OCI-LY3 (cell line): ENCODE data around the gene FTCD.

Source experiments
- H2AFZ ChIP-seq: fragments of 200-600, 300-600 bp; shearing (Covaris generic); 2 replicates; pipeline ENCODE4 v1.6.0; 2014; ENCODE audit warnings: antibody characterized with exemption, low read depth, low read length
- H3K27ac ChIP-seq: fragments of 200-600, 300-600 bp; sonication (generic); 2 replicates; pipeline ENCODE4 v1.5.1; 2014; ENCODE audit warnings: mild to moderate bottlenecking, low read length, moderate library complexity, mixed read lengths
- H3K27me3 ChIP-seq: fragments of 200-600, 300-600 bp; sonication (generic); 2 replicates; pipeline ENCODE4 v1.6.1; 2014; ENCODE audit warnings: low read depth, low read length, mixed read lengths
- H3K36me3 ChIP-seq: fragments of 200-600, 300-600 bp; sonication (generic); replicated peaks from 2 replicates; pipeline ENCODE3; 2014; ENCODE audit warnings: low read depth, low read length, mixed read lengths
- H3K4me1 ChIP-seq: fragments of 300-600, 200-600 bp; sonication (generic); 2 replicates; pipeline ENCODE4 v1.6.1; 2014; ENCODE audit warnings: low read length, mixed read lengths
- H3K4me2 ChIP-seq: fragments of 200-600, 300-600 bp; sonication (generic); 2 replicates; pipeline ENCODE4 v1.6.1; 2014; ENCODE audit warnings: low read length, mixed read lengths
- H3K4me3 ChIP-seq: fragments of 300-600, 200-600 bp; sonication (generic); 2 replicates; pipeline ENCODE4 v1.5.1; 2014; ENCODE audit warnings: antibody characterized with exemption, mild to moderate bottlenecking, low read length, moderate library complexity
- H3K79me2 ChIP-seq: fragments of 300-600, 200-600 bp; shearing (Covaris generic); 2 replicates; pipeline ENCODE4 v1.6.1; 2014; ENCODE audit warnings: mild to moderate bottlenecking, low read length, mixed read lengths
- H3K9ac ChIP-seq: fragments of 300-600, 200-600 bp; shearing (Covaris generic); 2 replicates; pipeline ENCODE4 v1.6.0; 2014; ENCODE audit warnings: mild to moderate bottlenecking, low read length, moderate library complexity
- H3K9me3 ChIP-seq: fragments of 200-600, 300-600 bp; shearing (Covaris generic); 2 replicates; pipeline ENCODE4 v1.6.1; 2014; ENCODE audit warnings: low read length, mixed read lengths; ENCODE audit not compliant: insufficient read depth
- H4K20me1 ChIP-seq: fragments of 200-600, 300-600 bp; sonication (generic); 2 replicates; pipeline ENCODE4 v1.6.1; 2016; ENCODE audit warnings: low read length, mixed read lengths; ENCODE audit not compliant: insufficient read depth
- EZH2phosphoT487 ChIP-seq: fragments of 200-600 bp; shearing (Covaris generic); IDR thresholded peaks from 2 replicates; pipeline ENCODE4 v1.6.1; 2018; ENCODE audit warnings: antibody characterized with exemption, mixed run types, low read depth
- TF ChIP-seq, protein P1 (sequence below): fragments of 200-600, 300-600 bp; sonication (generic); IDR thresholded peaks from 2 replicates; pipeline ENCODE4 v1.5.1; 2014; ENCODE audit warnings: antibody characterized with exemption, low read length, low read depth

The FTCD gene

DNA sequence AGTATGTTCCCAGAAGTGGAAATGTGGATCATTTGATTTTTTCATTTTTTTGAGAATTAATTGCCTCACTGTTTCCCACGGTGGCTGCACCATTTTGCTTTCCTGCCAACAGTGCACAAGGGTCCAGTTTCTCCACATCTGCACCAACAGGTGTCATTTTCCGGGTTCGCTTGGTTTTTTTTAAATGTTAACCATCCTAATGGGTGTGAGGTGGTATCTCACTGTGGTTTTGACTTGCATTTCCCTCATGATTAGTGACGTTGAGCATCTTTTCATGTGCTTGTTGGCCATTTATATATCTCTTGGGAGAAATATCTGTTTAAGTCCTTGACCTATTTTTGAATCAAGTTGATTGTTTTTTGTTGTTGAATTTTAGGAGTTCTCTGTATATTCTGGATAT lies 54.5 kb downstream of the FTCD start:
- H3K4me2 ChIP-seq, result no peak overlapping the region
- H3K9me3 ChIP-seq, result no peaks in the 10 kb centered on the region
- no peaks in the 10 kb centered on the region for H3K27me3 ChIP-seq
- no peak overlapping the region for H3K27ac ChIP-seq
- no peaks in the 10 kb centered on the region for H3K4me1 ChIP-seq
- H3K4me3 ChIP-seq, result no peak overlapping the region
- no peaks in the 10 kb centered on the region for H3K79me2 ChIP-seq
- no peak overlapping the region for H3K9ac ChIP-seq
- H4K20me1 ChIP-seq, result no peaks in the 10 kb centered on the region
- H2AFZ ChIP-seq, result no peak overlapping the region
- no peak for TF ChIP-seq EZH2phosphoT487
- TF ChIP-seq, protein P1, sequence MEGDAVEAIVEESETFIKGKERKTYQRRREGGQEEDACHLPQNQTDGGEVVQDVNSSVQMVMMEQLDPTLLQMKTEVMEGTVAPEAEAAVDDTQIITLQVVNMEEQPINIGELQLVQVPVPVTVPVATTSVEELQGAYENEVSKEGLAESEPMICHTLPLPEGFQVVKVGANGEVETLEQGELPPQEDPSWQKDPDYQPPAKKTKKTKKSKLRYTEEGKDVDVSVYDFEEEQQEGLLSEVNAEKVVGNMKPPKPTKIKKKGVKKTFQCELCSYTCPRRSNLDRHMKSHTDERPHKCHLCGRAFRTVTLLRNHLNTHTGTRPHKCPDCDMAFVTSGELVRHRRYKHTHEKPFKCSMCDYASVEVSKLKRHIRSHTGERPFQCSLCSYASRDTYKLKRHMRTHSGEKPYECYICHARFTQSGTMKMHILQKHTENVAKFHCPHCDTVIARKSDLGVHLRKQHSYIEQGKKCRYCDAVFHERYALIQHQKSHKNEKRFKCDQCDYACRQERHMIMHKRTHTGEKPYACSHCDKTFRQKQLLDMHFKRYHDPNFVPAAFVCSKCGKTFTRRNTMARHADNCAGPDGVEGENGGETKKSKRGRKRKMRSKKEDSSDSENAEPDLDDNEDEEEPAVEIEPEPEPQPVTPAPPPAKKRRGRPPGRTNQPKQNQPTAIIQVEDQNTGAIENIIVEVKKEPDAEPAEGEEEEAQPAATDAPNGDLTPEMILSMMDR, result no peak
- H3K36me3 ChIP-seq, result no peaks in the 10 kb centered on the region

DNA sequence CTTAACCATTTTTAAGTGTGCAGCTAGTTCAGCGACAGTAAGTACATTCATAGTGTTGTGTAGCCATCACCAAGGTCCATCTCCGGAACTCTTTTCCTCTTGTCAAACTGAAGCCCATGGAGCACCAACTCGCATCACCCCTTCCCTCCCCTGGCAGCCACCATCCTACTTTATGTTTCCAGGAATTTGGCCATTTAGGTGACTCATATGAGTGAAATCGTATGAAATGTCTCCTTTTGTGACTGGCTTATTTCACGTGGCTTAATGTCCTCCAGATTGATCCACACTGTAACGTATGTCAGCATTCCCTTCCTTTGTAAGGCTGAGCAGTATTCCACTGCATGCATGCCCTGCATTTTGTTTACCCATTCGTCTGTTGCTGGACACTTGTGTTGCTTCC lies 55.0 kb downstream of the FTCD start:
- no peak overlapping the region for H3K27ac ChIP-seq
- no peaks in the 10 kb centered on the region for H4K20me1 ChIP-seq
- H3K79me2 ChIP-seq, result no peaks in the 10 kb centered on the region

DNA sequence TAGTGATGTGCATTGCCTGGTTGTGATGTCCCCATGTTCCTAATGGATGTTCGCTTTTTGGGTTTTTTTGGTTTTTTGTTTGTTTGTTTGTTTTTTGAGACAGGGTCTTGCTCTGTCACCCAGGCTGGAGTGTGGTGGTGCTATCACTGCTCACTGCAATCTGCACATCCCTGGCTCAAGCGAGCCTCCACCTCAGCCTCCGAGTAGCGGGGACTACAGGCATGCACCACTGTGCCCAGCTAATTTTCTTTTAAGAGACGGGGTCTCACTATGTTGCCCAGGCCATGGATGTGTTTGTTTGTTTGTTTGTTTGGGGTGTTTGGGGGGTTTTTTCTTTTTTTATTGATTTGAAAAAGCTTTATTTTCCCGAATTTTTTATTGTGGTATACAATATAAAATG lies 55.4 kb downstream of the FTCD start:
- H3K9ac ChIP-seq, result no peak overlapping the region
- no peaks in the 10 kb centered on the region for H3K9me3 ChIP-seq
- no peaks in the 10 kb centered on the region for H3K36me3 ChIP-seq
- no peak overlapping the region for H2AFZ ChIP-seq
- TF ChIP-seq EZH2phosphoT487, result no peak
- TF ChIP-seq, protein P1, result no peak
- H3K27me3 ChIP-seq, result no peaks in the 10 kb centered on the region
- no peak overlapping the region for H3K27ac ChIP-seq
- H4K20me1 ChIP-seq, result no peaks in the 10 kb centered on the region
- H3K4me1 ChIP-seq, result no peaks in the 10 kb centered on the region
- H3K4me3 ChIP-seq, result no peak overlapping the region
- no peak overlapping the region for H3K4me2 ChIP-seq
- H3K79me2 ChIP-seq, result no peaks in the 10 kb centered on the region

More for the DNA sequence above, 55.0 kb downstream of the FTCD start:
- Histone ChIP-seq H3K4me2 (no peak overlapping the region), H3K9me3 (no peaks in the 10 kb centered on the region), H3K36me3 (no peaks in the 10 kb centered on the region), H3K4me3 (no peak overlapping the region), H3K27me3 (no peaks in the 10 kb centered on the region), H3K4me1 (no peaks in the 10 kb centered on the region), H2AFZ (no peak overlapping the region), H3K9ac (no peak overlapping the region)
- TF ChIP-seq EZH2phosphoT487, result no peak
- TF ChIP-seq, protein P1, result no peak

DNA sequence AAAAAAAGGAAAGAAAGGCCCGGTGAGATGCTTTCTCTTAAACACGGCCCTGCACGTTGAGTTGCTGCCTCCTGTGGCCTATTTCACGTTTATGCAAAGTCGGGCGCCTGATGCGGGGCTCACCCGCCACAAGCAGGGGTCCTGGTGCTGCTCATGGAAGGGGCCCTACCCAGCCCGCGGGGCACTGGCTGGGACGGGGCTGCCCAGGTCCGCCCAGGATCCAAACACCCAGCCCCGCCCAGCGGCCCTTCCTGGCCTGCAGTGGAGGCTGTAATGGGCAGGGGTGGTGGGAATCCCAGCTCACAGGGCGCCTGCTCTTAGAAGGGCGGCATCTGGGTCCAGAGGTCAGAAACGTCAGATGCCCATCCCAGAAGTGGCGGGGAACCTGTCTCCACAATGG lies 55.9 kb downstream of the FTCD start:
- H3K9ac ChIP-seq, result no peak overlapping the region
- no peaks in the 10 kb centered on the region for H3K27me3 ChIP-seq
- H3K4me2 ChIP-seq, result no peak overlapping the region
- H4K20me1 ChIP-seq, result no peaks in the 10 kb centered on the region
- TF ChIP-seq EZH2phosphoT487, result no peak
- TF ChIP-seq, protein P1, result no peak
- no peaks in the 10 kb centered on the region for H3K9me3 ChIP-seq
- H3K27ac ChIP-seq, result no peak overlapping the region
- no peaks in the 10 kb centered on the region for H3K79me2 ChIP-seq
- H3K36me3 ChIP-seq, result no peaks in the 10 kb centered on the region
- no peak overlapping the region for H3K4me3 ChIP-seq
- no peak overlapping the region for H2AFZ ChIP-seq
- no peaks in the 10 kb centered on the region for H3K4me1 ChIP-seq
